22Rv1 (cell line): ENCODE data around the gene PPFIA3.

Experiments used
- ZFX ChIP-seq: fragments of 450-650 bp; IDR thresholded peaks from 2 replicates; pipeline ENCODE4 v1.6.1; 2017; ENCODE audit warnings: antibody characterized with exemption, borderline replicate concordance
- TF ChIP-seq, protein P1 (sequence below): fragments of 450-650 bp; IDR thresholded peaks from 2 replicates; pipeline ENCODE4 v1.5.1; 2017; ENCODE audit warnings: mild to moderate bottlenecking

DNA sequence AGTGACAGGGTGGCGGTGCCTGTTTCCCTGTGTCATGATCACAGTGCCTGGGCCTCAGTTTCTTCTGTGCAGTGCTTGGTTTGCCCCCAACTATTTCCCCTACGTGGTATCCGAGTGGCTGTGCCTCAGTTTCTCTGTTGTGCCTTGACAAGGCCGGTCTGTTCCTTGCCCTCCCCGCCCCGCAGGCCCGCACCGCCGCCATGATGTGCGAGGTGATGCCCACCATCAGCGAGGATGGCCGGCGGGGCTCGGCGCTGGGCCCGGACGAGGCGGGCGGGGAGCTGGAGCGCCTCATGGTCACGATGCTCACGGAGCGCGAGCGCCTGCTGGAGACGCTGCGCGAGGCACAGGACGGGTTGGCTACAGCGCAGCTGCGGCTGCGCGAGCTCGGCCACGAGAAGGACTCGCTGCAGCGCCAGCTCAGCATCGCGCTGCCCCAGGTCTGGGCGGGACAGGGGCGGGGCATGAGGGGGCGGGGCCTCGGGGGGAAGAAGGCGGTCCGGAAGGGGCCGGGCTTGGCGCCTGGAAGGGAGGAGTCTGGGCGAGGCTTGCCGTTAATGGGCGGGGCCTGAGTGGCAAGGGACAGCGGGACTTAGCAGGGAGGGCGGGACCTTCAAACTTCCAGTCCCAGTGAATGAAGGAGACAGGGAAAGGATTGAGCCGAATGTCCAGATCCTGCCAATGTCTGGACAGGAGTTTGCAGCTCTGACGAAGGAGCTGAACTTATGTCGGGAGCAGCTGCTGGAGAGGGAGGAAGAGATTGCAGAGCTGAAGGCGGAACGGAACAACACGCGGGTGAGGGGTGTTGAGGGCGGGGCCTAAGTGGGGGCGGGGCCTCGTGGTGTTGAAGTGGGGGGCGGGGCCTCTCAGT is 8.6 kb downstream of the PPFIA3 start:
- TF ChIP-seq, protein P1, sequence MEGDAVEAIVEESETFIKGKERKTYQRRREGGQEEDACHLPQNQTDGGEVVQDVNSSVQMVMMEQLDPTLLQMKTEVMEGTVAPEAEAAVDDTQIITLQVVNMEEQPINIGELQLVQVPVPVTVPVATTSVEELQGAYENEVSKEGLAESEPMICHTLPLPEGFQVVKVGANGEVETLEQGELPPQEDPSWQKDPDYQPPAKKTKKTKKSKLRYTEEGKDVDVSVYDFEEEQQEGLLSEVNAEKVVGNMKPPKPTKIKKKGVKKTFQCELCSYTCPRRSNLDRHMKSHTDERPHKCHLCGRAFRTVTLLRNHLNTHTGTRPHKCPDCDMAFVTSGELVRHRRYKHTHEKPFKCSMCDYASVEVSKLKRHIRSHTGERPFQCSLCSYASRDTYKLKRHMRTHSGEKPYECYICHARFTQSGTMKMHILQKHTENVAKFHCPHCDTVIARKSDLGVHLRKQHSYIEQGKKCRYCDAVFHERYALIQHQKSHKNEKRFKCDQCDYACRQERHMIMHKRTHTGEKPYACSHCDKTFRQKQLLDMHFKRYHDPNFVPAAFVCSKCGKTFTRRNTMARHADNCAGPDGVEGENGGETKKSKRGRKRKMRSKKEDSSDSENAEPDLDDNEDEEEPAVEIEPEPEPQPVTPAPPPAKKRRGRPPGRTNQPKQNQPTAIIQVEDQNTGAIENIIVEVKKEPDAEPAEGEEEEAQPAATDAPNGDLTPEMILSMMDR = peak; percentile 22
- no peak for TF ChIP-seq ZFX
